ENCODE data around the gene RNF13. TPM values are rescaled to one million over a fixed set of nuclear protein-coding genes. Genes with fewer than 3 reads are reported as not detected.
"Not testable (repeated sequence)": the region's sequence is repeated elsewhere in the genome, so short reads cannot be mapped to it uniquely, and the experiment has no call there.

The RNF13 gene
- polyA plus RNA-seq, 2 donors, result 23.7 to 31.3 TPM

GRCh38 chr3:149881879-149882278, 68.9 kb downstream of the RNF13 start:
- no peaks in the 10 kb centered on the region for H3K27me3 ChIP-seq (ENCODE audit: control insufficient read depth in 1 of 2, insufficient read depth in 2 of 2, low read length in 2 of 2)
- H3K4me3 ChIP-seq (ENCODE audit: low read depth in 1 of 2, low read length in 2 of 2), result no peak overlapping the region
- WGBS, 2 donors, result 56 to 68% methylated on average over 4 of the region's 4 CpGs
- H3K9me3 ChIP-seq (ENCODE audit: control insufficient read depth in 2 of 2, insufficient read depth in 1 of 2, low read depth in 1 of 2, low read length in 1 of 2), result no peaks in the 10 kb centered on the region
- H3K27ac ChIP-seq (ENCODE audit: low read depth in 2 of 2, low read length in 1 of 2), result no peak overlapping the region
- no peaks in the 10 kb centered on the region for H3K4me1 ChIP-seq (ENCODE audit: control insufficient read depth in 2 of 2, insufficient read depth in 2 of 2, low read length in 1 of 2)
- peaks cover 0 to under 1% of the 10 kb centered on the region in 2 donors for H3K36me3 ChIP-seq (ENCODE audit: control insufficient read depth in 2 of 2, insufficient read depth in 2 of 2, low read length in 1 of 2)

- WGBS, 2 donors, result 96% methylated on average over 1 of the region's 1 CpG
- no peaks in the 10 kb centered on the region for H3K9me3 ChIP-seq (ENCODE audit: control insufficient read depth in 2 of 2, insufficient read depth in 1 of 2, low read depth in 1 of 2, low read length in 1 of 2)
- H3K27me3 ChIP-seq (ENCODE audit: control insufficient read depth in 1 of 2, insufficient read depth in 2 of 2, low read length in 2 of 2), result no peaks in the 10 kb centered on the region
- H3K36me3 ChIP-seq (ENCODE audit: control insufficient read depth in 2 of 2, insufficient read depth in 2 of 2, low read length in 1 of 2), result peaks cover 0 to 2% of the 10 kb centered on the region in 2 donors
- H3K4me1 ChIP-seq (ENCODE audit: control insufficient read depth in 2 of 2, insufficient read depth in 2 of 2, low read length in 1 of 2), result no peaks in the 10 kb centered on the region
- H3K4me3 ChIP-seq (ENCODE audit: low read depth in 1 of 2, low read length in 2 of 2), result no peak overlapping the region
- H3K27ac ChIP-seq (ENCODE audit: low read depth in 2 of 2, low read length in 1 of 2), result no peak overlapping the region
Measured at GRCh38 chr3:149883134-149883533, 70.1 kb downstream of the RNF13 start.

- not testable (repeated sequence) for H3K4me3 ChIP-seq (ENCODE audit: low read depth in 1 of 2, low read length in 2 of 2); H3K27me3 ChIP-seq (ENCODE audit: control insufficient read depth in 1 of 2, insufficient read depth in 2 of 2, low read length in 2 of 2); H3K36me3 ChIP-seq (ENCODE audit: control insufficient read depth in 2 of 2, insufficient read depth in 2 of 2, low read length in 1 of 2); H3K4me1 ChIP-seq (ENCODE audit: control insufficient read depth in 2 of 2, insufficient read depth in 2 of 2, low read length in 1 of 2); H3K27ac ChIP-seq (ENCODE audit: low read depth in 2 of 2, low read length in 1 of 2); H3K9me3 ChIP-seq (ENCODE audit: control insufficient read depth in 2 of 2, insufficient read depth in 1 of 2, low read depth in 1 of 2, low read length in 1 of 2)
- 97% methylated on average over 5 of the region's 5 CpGs for WGBS, 2 donors
Measured at GRCh38 chr3:149883860-149884259, 70.8 kb downstream of the RNF13 start.

GRCh38 chr3:149884848-149885247, 71.8 kb downstream of the RNF13 start:
- H3K27ac ChIP-seq (ENCODE audit: low read depth in 2 of 2, low read length in 1 of 2); H3K4me1 ChIP-seq (ENCODE audit: control insufficient read depth in 2 of 2, insufficient read depth in 2 of 2, low read length in 1 of 2); H3K9me3 ChIP-seq (ENCODE audit: control insufficient read depth in 2 of 2, insufficient read depth in 1 of 2, low read depth in 1 of 2, low read length in 1 of 2); H3K4me3 ChIP-seq (ENCODE audit: low read depth in 1 of 2, low read length in 2 of 2); H3K36me3 ChIP-seq (ENCODE audit: control insufficient read depth in 2 of 2, insufficient read depth in 2 of 2, low read length in 1 of 2); H3K27me3 ChIP-seq (ENCODE audit: control insufficient read depth in 1 of 2, insufficient read depth in 2 of 2, low read length in 2 of 2): not testable (repeated sequence)

- Histone ChIP-seq H3K27me3 (ENCODE audit: control insufficient read depth in 1 of 2, insufficient read depth in 2 of 2, low read length in 2 of 2) (no peaks in the 10 kb centered on the region), H3K27ac (ENCODE audit: low read depth in 2 of 2, low read length in 1 of 2) (no peak overlapping the region), H3K4me3 (ENCODE audit: low read depth in 1 of 2, low read length in 2 of 2) (no peak overlapping the region), H3K36me3 (ENCODE audit: control insufficient read depth in 2 of 2, insufficient read depth in 2 of 2, low read length in 1 of 2) (peaks cover 0 to 2% of the 10 kb centered on the region in 2 donors), H3K4me1 (ENCODE audit: control insufficient read depth in 2 of 2, insufficient read depth in 2 of 2, low read length in 1 of 2) (no peaks in the 10 kb centered on the region), H3K9me3 (ENCODE audit: control insufficient read depth in 2 of 2, insufficient read depth in 1 of 2, low read depth in 1 of 2, low read length in 1 of 2) (no peaks in the 10 kb centered on the region)
- WGBS, 2 donors, result 84% methylated on average over 9 of the region's 9 CpGs
Measured at GRCh38 chr3:149886957-149887356, 73.9 kb downstream of the RNF13 start.

DNA sequence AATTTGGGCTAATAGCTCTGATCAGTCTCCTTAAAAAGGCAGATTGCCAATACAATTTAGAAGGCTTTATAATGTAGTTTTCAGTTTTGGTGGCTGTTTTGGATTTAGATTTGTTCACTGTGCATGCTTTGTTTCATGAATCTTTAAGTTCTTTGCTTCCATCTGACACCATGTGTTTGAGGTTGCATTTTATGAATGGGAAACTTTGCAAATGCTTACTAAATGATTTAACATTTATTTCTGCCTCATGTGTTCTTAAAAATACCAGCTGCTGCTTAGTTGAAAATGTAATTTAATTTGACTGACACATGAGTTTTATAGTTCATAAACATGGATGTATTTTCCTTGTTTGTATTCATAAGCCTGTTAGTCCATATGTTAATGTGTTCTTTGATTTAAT, 78.6 kb downstream of the RNF13 start:
- Histone ChIP-seq H3K36me3 (ENCODE audit: control insufficient read depth in 2 of 2, insufficient read depth in 2 of 2, low read length in 1 of 2) (peaks cover 0 to 2% of the 10 kb centered on the region in 2 donors), H3K4me1 (ENCODE audit: control insufficient read depth in 2 of 2, insufficient read depth in 2 of 2, low read length in 1 of 2) (peaks cover 0 to 2% of the 10 kb centered on the region in 2 donors), H3K27ac (ENCODE audit: low read depth in 2 of 2, low read length in 1 of 2) (no peak overlapping the region), H3K9me3 (ENCODE audit: control insufficient read depth in 2 of 2, insufficient read depth in 1 of 2, low read depth in 1 of 2, low read length in 1 of 2) (no peaks in the 10 kb centered on the region), H3K4me3 (ENCODE audit: low read depth in 1 of 2, low read length in 2 of 2) (no peak overlapping the region), H3K27me3 (ENCODE audit: control insufficient read depth in 1 of 2, insufficient read depth in 2 of 2, low read length in 2 of 2) (no peaks in the 10 kb centered on the region)

GRCh38 chr3:149892371-149892770, 79.4 kb downstream of the RNF13 start:
- WGBS, 2 donors, result 98% methylated on average over 10 of the region's 10 CpGs
- H3K9me3 ChIP-seq (ENCODE audit: control insufficient read depth in 2 of 2, insufficient read depth in 1 of 2, low read depth in 1 of 2, low read length in 1 of 2), result no peaks in the 10 kb centered on the region
- H3K27ac ChIP-seq (ENCODE audit: low read depth in 2 of 2, low read length in 1 of 2), result no peak overlapping the region
- no peaks in the 10 kb centered on the region for H3K27me3 ChIP-seq (ENCODE audit: control insufficient read depth in 1 of 2, insufficient read depth in 2 of 2, low read length in 2 of 2)
- H3K4me3 ChIP-seq (ENCODE audit: low read depth in 1 of 2, low read length in 2 of 2), result no peak overlapping the region
- H3K4me1 ChIP-seq (ENCODE audit: control insufficient read depth in 2 of 2, insufficient read depth in 2 of 2, low read length in 1 of 2), result peaks cover 0 to 2% of the 10 kb centered on the region in 2 donors
- no peaks in the 10 kb centered on the region for H3K36me3 ChIP-seq (ENCODE audit: control insufficient read depth in 2 of 2, insufficient read depth in 2 of 2, low read length in 1 of 2)

DNA sequence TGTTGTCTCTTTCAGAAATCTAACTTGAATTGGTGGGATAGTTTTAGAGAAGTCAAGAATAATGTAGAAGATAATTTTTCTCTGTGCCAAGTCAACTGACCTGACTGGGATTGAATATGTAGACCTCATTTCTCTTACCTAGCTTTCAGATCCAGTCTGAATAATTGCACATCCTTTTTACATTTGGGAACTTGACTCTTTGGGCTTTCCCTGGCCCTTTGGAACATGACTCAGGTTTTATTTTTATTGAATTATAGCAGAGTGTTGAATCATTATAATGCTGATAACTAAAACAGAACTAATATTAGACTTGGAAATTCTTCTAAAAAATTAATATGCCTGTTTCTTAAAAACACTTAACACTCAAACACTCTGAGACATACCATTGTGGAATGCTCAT, 81.2 kb downstream of the RNF13 start:
- Histone ChIP-seq H3K9me3 (ENCODE audit: control insufficient read depth in 2 of 2, insufficient read depth in 1 of 2, low read depth in 1 of 2, low read length in 1 of 2) (no peaks in the 10 kb centered on the region), H3K4me3 (ENCODE audit: low read depth in 1 of 2, low read length in 2 of 2) (no peak overlapping the region), H3K4me1 (ENCODE audit: control insufficient read depth in 2 of 2, insufficient read depth in 2 of 2, low read length in 1 of 2) (peaks cover 0 to 2% of the 10 kb centered on the region in 2 donors), H3K36me3 (ENCODE audit: control insufficient read depth in 2 of 2, insufficient read depth in 2 of 2, low read length in 1 of 2) (no peaks in the 10 kb centered on the region), H3K27ac (ENCODE audit: low read depth in 2 of 2, low read length in 1 of 2) (no peak overlapping the region), H3K27me3 (ENCODE audit: control insufficient read depth in 1 of 2, insufficient read depth in 2 of 2, low read length in 2 of 2) (no peaks in the 10 kb centered on the region)

GRCh38 chr3:149895339-149895738, 82.3 kb downstream of the RNF13 start:
- Histone ChIP-seq H3K36me3 (ENCODE audit: control insufficient read depth in 2 of 2, insufficient read depth in 2 of 2, low read length in 1 of 2) (no peaks in the 10 kb centered on the region), H3K4me3 (ENCODE audit: low read depth in 1 of 2, low read length in 2 of 2) (no peak overlapping the region), H3K4me1 (ENCODE audit: control insufficient read depth in 2 of 2, insufficient read depth in 2 of 2, low read length in 1 of 2) (peaks cover 0 to 2% of the 10 kb centered on the region in 2 donors), H3K27ac (ENCODE audit: low read depth in 2 of 2, low read length in 1 of 2) (no peak overlapping the region), H3K27me3 (ENCODE audit: control insufficient read depth in 1 of 2, insufficient read depth in 2 of 2, low read length in 2 of 2) (no peaks in the 10 kb centered on the region), H3K9me3 (ENCODE audit: control insufficient read depth in 2 of 2, insufficient read depth in 1 of 2, low read depth in 1 of 2, low read length in 1 of 2) (no peaks in the 10 kb centered on the region)
- WGBS, 2 donors, result 62 to 68% methylated on average over 1 of the region's 1 CpG

- WGBS, 2 donors, result 92 to 99% methylated on average over 2 of the region's 2 CpGs
- no peak overlapping the region for H3K27ac ChIP-seq (ENCODE audit: low read depth in 2 of 2, low read length in 1 of 2)
Measured at GRCh38 chr3:149895769-149896168, 82.8 kb downstream of the RNF13 start.

More at GRCh38 chr3:149895769-149896168, 82.8 kb downstream of the RNF13 start:
- no peaks in the 10 kb centered on the region for H3K36me3 ChIP-seq (ENCODE audit: control insufficient read depth in 2 of 2, insufficient read depth in 2 of 2, low read length in 1 of 2)
- H3K4me1 ChIP-seq (ENCODE audit: control insufficient read depth in 2 of 2, insufficient read depth in 2 of 2, low read length in 1 of 2), result peaks cover 0 to 2% of the 10 kb centered on the region in 2 donors
- no peaks in the 10 kb centered on the region for H3K27me3 ChIP-seq (ENCODE audit: control insufficient read depth in 1 of 2, insufficient read depth in 2 of 2, low read length in 2 of 2)
- H3K4me3 ChIP-seq (ENCODE audit: low read depth in 1 of 2, low read length in 2 of 2), result no peak overlapping the region
- no peaks in the 10 kb centered on the region for H3K9me3 ChIP-seq (ENCODE audit: control insufficient read depth in 2 of 2, insufficient read depth in 1 of 2, low read depth in 1 of 2, low read length in 1 of 2)

All from esophagus (tissue), 2 donors.